ENCODE results near the gene IL17C.

The IL17C gene

DNA sequence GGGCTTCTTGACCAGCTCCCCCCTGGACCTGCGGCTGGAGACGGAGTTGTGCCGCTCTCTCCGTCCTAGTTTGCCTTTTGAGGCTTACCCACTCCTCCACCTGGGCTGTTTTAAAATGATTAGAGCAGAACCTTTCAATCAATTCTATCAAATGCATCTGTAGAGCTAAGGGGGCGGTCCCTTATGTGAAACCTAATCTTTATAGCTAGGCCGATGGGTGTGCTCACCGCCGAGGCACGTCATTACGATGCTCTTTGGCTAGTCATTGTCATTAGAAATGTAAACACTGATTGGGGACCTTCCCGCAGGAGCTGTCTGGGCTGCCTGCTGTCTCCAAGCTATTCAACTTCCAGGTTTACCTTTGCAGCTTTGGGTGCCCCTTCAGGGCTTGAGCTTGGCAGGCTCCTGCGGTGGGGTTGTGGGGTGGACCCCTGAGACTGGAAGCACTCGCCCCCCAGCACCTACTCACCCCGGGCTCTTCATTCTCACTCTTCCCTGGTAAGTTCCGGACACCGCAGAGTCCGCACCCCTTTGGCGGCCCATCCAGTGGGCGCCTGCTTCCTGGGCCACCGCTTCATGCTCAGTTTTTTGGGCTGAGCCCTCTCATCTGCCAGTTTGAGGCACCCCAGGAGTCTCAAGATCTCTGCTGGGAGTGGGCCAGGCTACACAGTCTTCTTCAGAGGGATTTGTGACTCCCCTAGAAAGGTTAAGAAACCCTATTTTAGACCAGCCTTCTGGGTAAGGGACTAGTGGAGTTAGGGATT, 20.9 kb upstream of the IL17C start:
- TF ChIP-seq, protein P1, sequence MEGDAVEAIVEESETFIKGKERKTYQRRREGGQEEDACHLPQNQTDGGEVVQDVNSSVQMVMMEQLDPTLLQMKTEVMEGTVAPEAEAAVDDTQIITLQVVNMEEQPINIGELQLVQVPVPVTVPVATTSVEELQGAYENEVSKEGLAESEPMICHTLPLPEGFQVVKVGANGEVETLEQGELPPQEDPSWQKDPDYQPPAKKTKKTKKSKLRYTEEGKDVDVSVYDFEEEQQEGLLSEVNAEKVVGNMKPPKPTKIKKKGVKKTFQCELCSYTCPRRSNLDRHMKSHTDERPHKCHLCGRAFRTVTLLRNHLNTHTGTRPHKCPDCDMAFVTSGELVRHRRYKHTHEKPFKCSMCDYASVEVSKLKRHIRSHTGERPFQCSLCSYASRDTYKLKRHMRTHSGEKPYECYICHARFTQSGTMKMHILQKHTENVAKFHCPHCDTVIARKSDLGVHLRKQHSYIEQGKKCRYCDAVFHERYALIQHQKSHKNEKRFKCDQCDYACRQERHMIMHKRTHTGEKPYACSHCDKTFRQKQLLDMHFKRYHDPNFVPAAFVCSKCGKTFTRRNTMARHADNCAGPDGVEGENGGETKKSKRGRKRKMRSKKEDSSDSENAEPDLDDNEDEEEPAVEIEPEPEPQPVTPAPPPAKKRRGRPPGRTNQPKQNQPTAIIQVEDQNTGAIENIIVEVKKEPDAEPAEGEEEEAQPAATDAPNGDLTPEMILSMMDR (IDR thresholded peaks at IDR 0.05; ENCODE audit: extremely low read depth, missing control alignments) = no peak
- no peak for DNase-seq (ENCODE audit: low spot score)

DNA sequence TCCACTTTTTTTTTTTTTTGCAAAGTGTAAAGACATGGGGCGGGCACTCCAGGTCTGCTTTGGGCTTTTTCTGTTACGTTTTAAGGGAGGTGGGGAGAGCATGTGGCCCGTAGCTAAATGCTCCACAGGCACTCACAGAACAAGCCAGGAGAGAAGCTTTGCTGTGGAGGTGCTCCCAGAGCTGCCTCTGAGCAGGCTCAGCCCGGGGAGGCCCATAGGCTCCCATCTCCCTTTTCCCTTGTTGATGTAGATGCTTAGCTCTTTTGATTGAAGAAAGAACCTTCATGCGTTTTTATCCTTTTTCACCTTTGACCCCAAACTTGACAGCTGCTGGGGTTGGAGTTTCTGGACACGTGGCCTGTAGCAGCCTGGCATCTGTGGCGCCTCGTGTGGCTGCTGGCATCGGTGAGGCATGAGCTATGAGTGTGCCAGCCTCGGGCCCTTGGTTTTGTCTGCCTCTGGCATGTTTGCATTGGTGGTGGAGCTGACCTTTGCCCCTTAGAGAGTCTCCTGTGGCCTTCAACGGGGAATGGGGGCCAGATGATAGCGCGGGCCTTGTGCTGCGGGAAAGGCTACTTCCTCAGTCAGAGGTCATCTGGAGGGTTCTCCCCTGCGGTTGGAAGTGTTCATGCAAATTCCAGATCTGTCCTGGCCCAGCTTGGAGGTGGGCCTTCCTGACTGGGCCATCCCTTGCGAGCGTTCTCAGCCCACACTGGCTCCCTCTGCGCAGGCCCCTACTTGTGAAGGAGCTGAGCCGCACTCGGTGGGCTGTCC, 20.0 kb upstream of the IL17C start:
- DNase-seq (ENCODE audit: low spot score) = no peak
- TF ChIP-seq, protein P1 (IDR thresholded peaks at IDR 0.05; ENCODE audit: extremely low read depth, missing control alignments) = no peak

DNA sequence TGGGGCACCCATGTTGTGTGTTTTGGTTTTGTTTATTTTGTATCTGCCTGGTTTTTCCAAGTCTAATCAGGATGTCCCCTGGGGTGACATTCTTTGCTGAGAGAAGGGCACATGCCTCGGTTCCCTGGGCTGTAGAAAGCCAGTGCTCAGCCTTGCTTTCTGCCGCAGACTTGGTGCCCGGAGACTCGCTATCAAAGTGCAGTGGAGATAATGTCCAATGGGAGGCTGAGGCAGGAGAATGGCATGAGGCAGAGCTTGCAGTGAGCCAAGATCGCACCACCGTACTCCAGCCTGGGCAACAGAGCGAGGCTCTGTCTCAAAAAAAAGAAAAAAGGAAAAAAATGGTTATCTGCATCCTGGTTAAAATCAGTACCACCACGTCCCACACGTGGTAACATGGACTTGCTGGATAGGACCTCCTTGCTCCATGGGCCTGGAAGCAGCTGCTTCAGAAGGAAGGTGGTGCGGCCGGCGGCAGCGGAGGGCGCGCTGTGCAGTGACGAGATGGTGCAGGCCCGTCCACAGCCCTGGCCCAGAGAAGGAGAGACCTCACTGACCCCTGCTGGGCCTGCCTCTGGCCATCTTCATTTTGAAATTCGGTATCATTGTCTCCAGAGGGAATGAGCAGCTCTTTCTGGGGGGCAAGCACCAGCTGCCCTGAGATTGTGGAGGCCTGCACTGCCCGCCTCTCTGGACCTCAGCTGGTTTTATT, 19.3 kb upstream of the IL17C start:
- no peak for DNase-seq (ENCODE audit: low spot score)
- TF ChIP-seq, protein P1 (IDR thresholded peaks at IDR 0.05; ENCODE audit: extremely low read depth, missing control alignments) = no peak

DNA sequence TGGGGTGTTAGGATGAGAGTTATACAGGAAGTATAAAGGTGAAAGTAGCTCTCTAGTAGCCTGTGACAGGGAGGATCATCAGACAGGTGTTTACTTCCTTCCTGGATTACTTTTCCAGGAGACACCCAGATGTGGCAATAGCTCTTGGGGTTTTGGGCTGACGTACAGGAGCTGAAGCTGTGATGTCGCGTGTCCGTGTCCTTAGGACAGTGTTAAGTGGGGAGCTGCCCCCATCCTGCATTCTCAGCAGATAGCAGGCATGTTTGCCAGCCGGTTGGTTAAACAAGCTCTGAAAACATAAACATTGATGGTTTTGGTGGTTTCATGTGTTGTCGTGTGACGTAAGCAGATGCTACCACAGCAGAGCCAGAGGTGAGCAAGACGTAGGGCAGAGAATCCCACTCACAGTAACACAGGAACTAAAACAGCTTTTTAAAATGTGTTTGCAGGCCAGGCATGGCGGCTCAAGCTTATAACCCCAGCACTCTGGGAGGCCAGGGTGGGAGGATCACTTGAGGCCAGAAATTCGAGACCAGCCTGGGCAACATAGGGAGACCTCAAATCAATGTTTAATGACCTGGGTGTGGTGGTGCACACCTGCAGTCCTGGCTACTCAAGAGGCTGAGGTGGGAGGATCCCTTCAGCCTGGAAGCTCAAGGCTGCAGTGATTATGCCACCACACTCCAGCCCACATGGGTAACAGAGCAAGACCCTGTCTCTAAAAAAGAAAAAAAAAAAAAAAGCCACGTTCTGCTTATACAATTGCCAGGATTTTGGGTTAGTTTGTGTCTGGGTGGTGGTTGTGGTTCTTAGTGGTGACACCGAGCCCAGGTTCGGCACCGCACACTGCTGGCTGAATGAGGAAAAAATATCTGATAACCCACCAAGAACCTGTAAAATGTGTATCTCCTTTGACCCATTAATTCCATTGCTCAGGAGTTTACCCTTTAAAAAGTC, 18.2 kb upstream of the IL17C start:
- TF ChIP-seq, protein P1 (IDR thresholded peaks at IDR 0.05; ENCODE audit: extremely low read depth, missing control alignments) = no peak
- DNase-seq (ENCODE audit: low spot score) = no peak

DNA sequence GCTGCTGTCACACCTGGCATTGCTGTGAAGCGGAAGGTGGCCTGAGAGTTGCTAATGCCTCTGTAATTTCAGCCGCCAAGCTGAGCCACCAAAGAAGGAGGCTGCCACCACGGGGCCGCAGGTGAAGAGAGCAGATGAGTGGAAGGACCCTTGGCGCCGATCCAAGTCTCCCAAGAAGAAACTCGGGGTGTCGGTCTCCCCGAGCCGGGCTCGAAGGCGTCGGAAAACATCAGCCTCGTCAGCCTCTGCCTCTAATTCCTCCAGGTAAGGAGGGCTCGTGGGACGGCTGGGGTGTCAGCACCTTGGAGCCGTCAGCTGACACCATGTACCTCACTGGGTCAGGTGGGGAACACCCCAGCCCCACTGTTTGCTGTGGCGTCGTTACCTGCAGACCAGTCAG, 16.2 kb upstream of the IL17C start:
- DNase-seq (ENCODE audit: low spot score) = no peak
- TF ChIP-seq, protein P1 (IDR thresholded peaks at IDR 0.05; ENCODE audit: extremely low read depth, missing control alignments) = no peak

DNA sequence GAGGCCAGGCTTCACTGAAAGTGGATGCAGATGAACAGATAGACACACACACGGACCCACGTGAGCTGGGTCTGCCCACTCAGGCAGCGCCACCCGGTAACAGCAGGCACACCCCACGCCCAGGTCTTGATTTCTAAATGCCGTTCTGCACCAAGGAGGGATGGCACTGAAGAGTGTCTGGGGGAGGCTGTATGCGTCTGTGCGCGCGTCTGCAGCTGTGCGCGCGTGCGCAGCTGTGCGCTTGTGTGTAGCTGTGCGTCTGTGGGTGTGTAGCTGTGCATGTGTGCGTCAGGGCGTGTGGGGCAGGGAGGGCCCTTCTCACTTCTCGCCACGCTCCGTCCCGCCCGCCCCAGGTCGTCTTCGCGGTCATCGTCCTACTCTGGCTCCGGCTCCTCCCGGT, 15.5 kb upstream of the IL17C start:
- DNase-seq (ENCODE audit: low spot score) = no peak
- TF ChIP-seq, protein P1 (IDR thresholded peaks at IDR 0.05; ENCODE audit: extremely low read depth, missing control alignments) = no peak
